ENCODE measurements around the gene TRNT1. TPM values are rescaled to one million over a fixed set of nuclear protein-coding genes. Genes with fewer than 3 reads are reported as not detected.

Gene TRNT1
- polyA plus RNA-seq, 6 donors from 2014 or later, result 15.6 to 29.8 (median 24.3) TPM

GRCh38 chr3:3125977-3126376 is 763 bp upstream of the TRNT1 start:
- Mint-ChIP-seq H3K4me3 (peak overlapping the region; percentile 92 to 100 (median 96)), H3K36me3 (no peaks in the 10 kb centered on the region), H3K9me3 (no peaks in the 10 kb centered on the region), H3K27ac (peak overlapping the region; percentile 98 to 99 (median 98)), H3K4me1 (peaks cover 25 to 34% (median 31%) of the 10 kb centered on the region in 3 donors), H3K27me3 (no peaks in the 10 kb centered on the region)
- ATAC-seq (ENCODE audit: low read depth in 2 of 2) (no peak), DNase-seq (no peak)

GRCh38 chr3:3127432-3128010 is 781 bp downstream of the TRNT1 start:
- Mint-ChIP-seq H3K27me3 (no peaks in the 10 kb centered on the region), H3K36me3 (no peaks in the 10 kb centered on the region)
- DNase-seq, result no peak

GRCh38 chr3:3129579-3129978 is 2.8 kb downstream of the TRNT1 start:
- H3K27ac Mint-ChIP-seq, result peak overlapping the region in 1 of 6 donors; percentile 98
- no peak for DNase-seq
- no peaks in the 10 kb centered on the region for H3K9me3 Mint-ChIP-seq
- ATAC-seq (ENCODE audit: low read depth in 2 of 2), result no peak
- no peaks in the 10 kb centered on the region for H3K36me3 Mint-ChIP-seq
- peaks cover 25 to 34% (median 34%) of the 10 kb centered on the region in 3 donors for H3K4me1 Mint-ChIP-seq
- peak overlapping the region in 2 of 8 donors; percentile 25 to 43 for H3K4me3 Mint-ChIP-seq
- H3K27me3 Mint-ChIP-seq, result no peaks in the 10 kb centered on the region

More at GRCh38 chr3:3127432-3128010, 781 bp downstream of the TRNT1 start:
- H3K4me3 Mint-ChIP-seq, result peak overlapping the region; percentile 92 to 100 (median 96)
- peaks cover 25 to 34% (median 31%) of the 10 kb centered on the region in 3 donors for H3K4me1 Mint-ChIP-seq
- peak overlapping the region; percentile 96 to 99 (median 98) for H3K27ac Mint-ChIP-seq
- no peak for ATAC-seq (ENCODE audit: low read depth in 2 of 2)
- H3K9me3 Mint-ChIP-seq, result no peaks in the 10 kb centered on the region

GRCh38 chr3:3133500-3133899 is 6.8 kb downstream of the TRNT1 start:
- H3K27ac Mint-ChIP-seq, result peak overlapping the region in 1 of 6 donors; percentile 47
- H3K36me3 Mint-ChIP-seq, result peaks cover 8 to 11% of the 10 kb centered on the region in 2 donors
- no peaks in the 10 kb centered on the region for H3K27me3 Mint-ChIP-seq
- DNase-seq (no peak), ATAC-seq (ENCODE audit: low read depth in 2 of 2) (no peak)
- H3K9me3 Mint-ChIP-seq, result no peaks in the 10 kb centered on the region
- H3K4me3 Mint-ChIP-seq, result no peak overlapping the region
- H3K4me1 Mint-ChIP-seq, result peaks cover 15 to 21% (median 18%) of the 10 kb centered on the region in 3 donors

GRCh38 chr3:3134750-3135448 is 8.2 kb downstream of the TRNT1 start:
- DNase-seq (no peak), ATAC-seq (ENCODE audit: low read depth in 2 of 2) (no peak)
- Mint-ChIP-seq H3K36me3 (peaks cover 15 to 20% of the 10 kb centered on the region in 2 donors), H3K4me3 (no peak overlapping the region), H3K27ac (peak overlapping the region in 4 of 6 donors; percentile 0 to 50 (median 24)), H3K27me3 (no peaks in the 10 kb centered on the region), H3K9me3 (no peaks in the 10 kb centered on the region), H3K4me1 (peaks cover 12 to 26% (median 15%) of the 10 kb centered on the region in 3 donors)

- Mint-ChIP-seq H3K9me3 (no peaks in the 10 kb centered on the region), H3K4me3 (no peak overlapping the region), H3K36me3 (peaks cover 15 to 31% of the 10 kb centered on the region in 2 donors), H3K27ac (no peak overlapping the region), H3K4me1 (peaks cover 12 to 26% (median 15%) of the 10 kb centered on the region in 3 donors), H3K27me3 (no peaks in the 10 kb centered on the region)
- no peak for DNase-seq
- no peak for ATAC-seq (ENCODE audit: low read depth in 2 of 2)
These were observed 10.8 kb downstream of the TRNT1 start for GRCh38 chr3:3137526-3137925.

- no peak for DNase-seq
- H3K9me3 Mint-ChIP-seq, result no peaks in the 10 kb centered on the region
- peaks cover 0 to 11% (median 5%) of the 10 kb centered on the region in 3 donors for H3K4me1 Mint-ChIP-seq
- ATAC-seq (ENCODE audit: low read depth in 2 of 2), result no peak
- no peak overlapping the region for H3K27ac Mint-ChIP-seq
- H3K4me3 Mint-ChIP-seq, result no peak overlapping the region
- H3K36me3 Mint-ChIP-seq, result peaks cover 20 to 57% of the 10 kb centered on the region in 2 donors
- no peaks in the 10 kb centered on the region for H3K27me3 Mint-ChIP-seq
These were observed 15.2 kb downstream of the TRNT1 start for GRCh38 chr3:3141939-3142338.

GRCh38 chr3:3145831-3146230 is 19.1 kb downstream of the TRNT1 start:
- no peaks in the 10 kb centered on the region for H3K27me3 Mint-ChIP-seq
- H3K4me3 Mint-ChIP-seq, result no peak overlapping the region
- H3K9me3 Mint-ChIP-seq, result no peaks in the 10 kb centered on the region
- H3K4me1 Mint-ChIP-seq, result no peaks in the 10 kb centered on the region
- H3K27ac Mint-ChIP-seq, result no peak overlapping the region
- peaks cover 8 to 34% of the 10 kb centered on the region in 2 donors for H3K36me3 Mint-ChIP-seq
- no peak for ATAC-seq (ENCODE audit: low read depth in 2 of 2)
- DNase-seq, result no peak

- peaks cover 8 to 27% of the 10 kb centered on the region in 2 donors for H3K36me3 Mint-ChIP-seq
- H3K4me1 Mint-ChIP-seq, result no peaks in the 10 kb centered on the region
- no peak for ATAC-seq (ENCODE audit: low read depth in 2 of 2)
- no peaks in the 10 kb centered on the region for H3K27me3 Mint-ChIP-seq
- H3K9me3 Mint-ChIP-seq, result no peaks in the 10 kb centered on the region
- no peak overlapping the region for H3K27ac Mint-ChIP-seq
- no peak overlapping the region for H3K4me3 Mint-ChIP-seq
- DNase-seq, result no peak
These were observed 22.8 kb downstream of the TRNT1 start for GRCh38 chr3:3149560-3149959.

- ATAC-seq (ENCODE audit: low read depth in 2 of 2) (no peak), DNase-seq (no peak)
- Mint-ChIP-seq H3K4me1 (peaks cover 0 to 4% (median 0%) of the 10 kb centered on the region in 3 donors), H3K27me3 (no peaks in the 10 kb centered on the region), H3K36me3 (peaks cover 14 to 18% of the 10 kb centered on the region in 2 donors), H3K4me3 (no peak overlapping the region), H3K27ac (no peak overlapping the region), H3K9me3 (no peaks in the 10 kb centered on the region)
These were observed 24.8 kb downstream of the TRNT1 start for GRCh38 chr3:3151513-3151912.

GRCh38 chr3:3154879-3155610 is 28.3 kb downstream of the TRNT1 start:
- H3K36me3 Mint-ChIP-seq, result peaks cover 7 to 20% of the 10 kb centered on the region in 2 donors
- no peak for ATAC-seq (ENCODE audit: low read depth in 2 of 2)
- no peak overlapping the region for H3K4me3 Mint-ChIP-seq
- no peak for DNase-seq
- H3K27me3 Mint-ChIP-seq, result no peaks in the 10 kb centered on the region
- H3K4me1 Mint-ChIP-seq, result peaks cover 0 to 4% (median 2%) of the 10 kb centered on the region in 3 donors
- H3K27ac Mint-ChIP-seq, result peak overlapping the region in 2 of 6 donors; percentile 47 to 51
- no peaks in the 10 kb centered on the region for H3K9me3 Mint-ChIP-seq

- H3K4me3 Mint-ChIP-seq, result no peak overlapping the region
- peak overlapping the region in 1 of 6 donors; percentile 42 for H3K27ac Mint-ChIP-seq
- peaks cover 7 to 20% of the 10 kb centered on the region in 2 donors for H3K36me3 Mint-ChIP-seq
- no peaks in the 10 kb centered on the region for H3K9me3 Mint-ChIP-seq
- DNase-seq (no peak), ATAC-seq (ENCODE audit: low read depth in 2 of 2) (no peak)
- H3K27me3 Mint-ChIP-seq, result no peaks in the 10 kb centered on the region
- H3K4me1 Mint-ChIP-seq, result peaks cover 0 to 4% (median 2%) of the 10 kb centered on the region in 3 donors
These were observed 30.7 kb downstream of the TRNT1 start for GRCh38 chr3:3157484-3157883.

- Mint-ChIP-seq H3K9me3 (no peaks in the 10 kb centered on the region), H3K27ac (peak overlapping the region in 1 of 6 donors; percentile 13), H3K27me3 (no peaks in the 10 kb centered on the region), H3K4me3 (no peak overlapping the region), H3K4me1 (peaks cover 0 to 2% (median 0%) of the 10 kb centered on the region in 3 donors), H3K36me3 (peaks cover 2 to 24% of the 10 kb centered on the region in 2 donors)
- no peak for ATAC-seq (ENCODE audit: low read depth in 2 of 2)
- no peak for DNase-seq
These were observed 34.1 kb downstream of the TRNT1 start for GRCh38 chr3:3160826-3161225.

All from naive B cell (primary cell).